Heart left ventricle (tissue), 13 donors: Measurements from ENCODE around the gene TXK.

Experiments
- CTCF ChIP-seq, 12 donors: fragments of 200-600 bp; sonication (generic) in 4 of 12; IDR thresholded peaks; one replicate each; pipeline versions ENCODE4 v1.5.0 to v1.8.0; 2018 to 2022; ENCODE audit warnings: antibody characterized with exemption in 12 of 12, mild to moderate bottlenecking in 5 of 12
- POLR2A ChIP-seq, 2 donors: fragments of 450-650 bp; IDR thresholded peaks; one replicate each; pipeline ENCODE4 v1.6.1; 2017; ENCODE audit warnings: antibody characterized with exemption in 2 of 2, mild to moderate bottlenecking in 2 of 2, moderate library complexity in 2 of 2
- donor health status: ischemic (EF 13 %, LVEDD 7.1; RV severe dilation, severe dysfunction).
- donor health status: DM: no; HTN: yes; CAD: no.
- donor health status: DM: no; HTN: no; CAD: no.
- donor health status: ischemic (EF 25% LVEDD 6.9; RV normal size, moderate dysfunction).
- donor health status: ischemic (EF 25% LVEDD 5.7; RV mildly dilated, moderate dysfunction).
- donor health status: ischemic (EF 35%, LVEDD 5.7; RV mildly dilated, moderate dysfunction).
- donor health status: nonischemic (EF 11% LVEDD 7.7; RV severe dilation, severe dysfunction).
- donor health status: DM: yes; HTN: yes; CAD: no.
- donor health status: PGD.
- donor health status: ischemic (EF 29% LVEDD 5.4; RV normal size, mild dysfunction).
- donor health status: nonischemic (EF 23%, LVEDD 6.1; RV moderate dilation, normal function).

- TF ChIP-seq POLR2A (IDR thresholded peaks at IDR 0.05): no peak
- TF ChIP-seq CTCF (IDR thresholded peaks at IDR 0.05): no peak
These were observed 92.4 kb downstream of the TXK start for GRCh38 chr4:48041535-48042137.
